Activated T-helper 1 cell treated with anti-CD3 and anti-CD28 coated beads, Interleukin-12 subunit alpha, Interleukin-12 subunit beta, Interleukin-2, Interleukin-4 antibody, amounts not matched to agents 30 ng/mL and 10 ng/mL and 1 ng/mL, durations not matched to agents 14 hours and 24 hours and 36 hours (primary cell): ENCODE results near the gene CCM2. TPM values are rescaled to one million over a fixed set of nuclear protein-coding genes. Genes with fewer than 3 reads are reported as not detected.

Source experiments
- DNase-seq: peaks from one replicate; pipeline ENCODE4 v3.0.0; 2021; ENCODE audit warnings: low spot score
- H3K27ac Mint-ChIP-seq: one replicate; pipeline ENCODE4 v1.8.0; 2021; ENCODE audit warnings: mild to moderate bottlenecking, mixed read lengths
- H3K27me3 Mint-ChIP-seq: one replicate; pipeline ENCODE4 v1.8.0; 2022; ENCODE audit warnings: mild to moderate bottlenecking, moderate library complexity, mixed read lengths; ENCODE audit not compliant: insufficient read depth
- H3K36me3 Mint-ChIP-seq: one replicate; pipeline ENCODE4 v1.8.0; 2021; ENCODE audit warnings: low read depth, mixed read lengths
- H3K4me1 Mint-ChIP-seq: one replicate; pipeline ENCODE4 v1.8.0; 2021; ENCODE audit warnings: low read depth, mixed read lengths
- H3K4me3 Mint-ChIP-seq: one replicate; pipeline ENCODE4 v1.8.0; 2021; ENCODE audit warnings: mild to moderate bottlenecking, moderate library complexity, mixed read lengths
- H3K9me3 Mint-ChIP-seq: one replicate; pipeline ENCODE4 v1.8.0; 2021; ENCODE audit warnings: mixed read lengths
- intact Hi-C: fragments of 100-400 bp; cut with micrococcal nuclease; formaldehyde crosslinking; loops from one replicate; pipeline ENCODE4 v1.15.1; 2024
- total RNA-seq: library from RNA; stranded (reverse); gene quantifications from 2 replicates; pipeline ENCODE4 v1.2.3, GENCODE V29; 2022

CCM2 gene
- total RNA-seq, 1 donor from 2014 or later = 65.5 TPM

GRCh38 chr7:45098983-45099839, 99.2 kb downstream of the CCM2 start:
- Mint-ChIP-seq H3K9me3 (no peaks in the 10 kb centered on the region), H3K36me3 (peaks cover 29% of the 10 kb centered on the region), H3K27ac (no peak overlapping the region), H3K27me3 (peaks cover 5% of the 10 kb centered on the region), H3K4me1 (no peaks in the 10 kb centered on the region), H3K4me3 (no peak overlapping the region)
- no peak for DNase-seq
- intact Hi-C loops = no loop called here

GRCh38 chr7:45099891-45100760, 100.1 kb downstream of the CCM2 start:
- intact Hi-C loops = no loop called here
- peaks cover 31% of the 10 kb centered on the region for H3K36me3 Mint-ChIP-seq

GRCh38 chr7:45100761-45101480, 100.9 kb downstream of the CCM2 start:
- intact Hi-C loops = no loop called here
- peaks cover 32% of the 10 kb centered on the region for H3K36me3 Mint-ChIP-seq
- no peaks in the 10 kb centered on the region for H3K9me3 Mint-ChIP-seq
- no peak overlapping the region for H3K4me3 Mint-ChIP-seq
- no peak for DNase-seq
- H3K27ac Mint-ChIP-seq = no peak overlapping the region
- H3K27me3 Mint-ChIP-seq = no peaks in the 10 kb centered on the region
- H3K4me1 Mint-ChIP-seq = no peaks in the 10 kb centered on the region

More at GRCh38 chr7:45099891-45100760, 100.1 kb downstream of the CCM2 start:
- H3K4me1 Mint-ChIP-seq = no peaks in the 10 kb centered on the region
- H3K27ac Mint-ChIP-seq = no peak overlapping the region
- no peaks in the 10 kb centered on the region for H3K9me3 Mint-ChIP-seq
- H3K4me3 Mint-ChIP-seq = no peak overlapping the region
- H3K27me3 Mint-ChIP-seq = peaks cover 3% of the 10 kb centered on the region
- no peak for DNase-seq

GRCh38 chr7:45101748-45102147, 101.7 kb downstream of the CCM2 start:
- no peaks in the 10 kb centered on the region for H3K4me1 Mint-ChIP-seq
- no peak for DNase-seq
- no peak overlapping the region for H3K27ac Mint-ChIP-seq
- no peaks in the 10 kb centered on the region for H3K27me3 Mint-ChIP-seq
- intact Hi-C loops = no loop called here
- H3K4me3 Mint-ChIP-seq = no peak overlapping the region
- peaks cover 29% of the 10 kb centered on the region for H3K36me3 Mint-ChIP-seq
- H3K9me3 Mint-ChIP-seq = no peaks in the 10 kb centered on the region

GRCh38 chr7:45102785-45103712, 103.0 kb downstream of the CCM2 start:
- H3K4me3 Mint-ChIP-seq = no peak overlapping the region
- peaks cover 40% of the 10 kb centered on the region for H3K36me3 Mint-ChIP-seq
- H3K27ac Mint-ChIP-seq = no peak overlapping the region
- intact Hi-C loops = no loop called here
- peaks cover 9% of the 10 kb centered on the region for H3K4me1 Mint-ChIP-seq
- H3K9me3 Mint-ChIP-seq = no peaks in the 10 kb centered on the region
- H3K27me3 Mint-ChIP-seq = no peaks in the 10 kb centered on the region
- no peak for DNase-seq

- no peak for DNase-seq
- Mint-ChIP-seq H3K4me1 (peaks cover 18% of the 10 kb centered on the region), H3K4me3 (no peak overlapping the region), H3K27me3 (no peaks in the 10 kb centered on the region), H3K9me3 (no peaks in the 10 kb centered on the region), H3K27ac (no peak overlapping the region), H3K36me3 (peaks cover 49% of the 10 kb centered on the region)
- intact Hi-C loops = no loop called here
Observed at GRCh38 chr7:45103958-45104843, 104.2 kb downstream of the CCM2 start.

GRCh38 chr7:45104844-45105587, 105.0 kb downstream of the CCM2 start:
- no peaks in the 10 kb centered on the region for H3K27me3 Mint-ChIP-seq
- no peaks in the 10 kb centered on the region for H3K9me3 Mint-ChIP-seq
- H3K27ac Mint-ChIP-seq = no peak overlapping the region
- intact Hi-C loops = no loop called here
- H3K4me1 Mint-ChIP-seq = peaks cover 22% of the 10 kb centered on the region
- H3K4me3 Mint-ChIP-seq = no peak overlapping the region
- DNase-seq = no peak
- peaks cover 46% of the 10 kb centered on the region for H3K36me3 Mint-ChIP-seq

- Mint-ChIP-seq H3K4me3 (no peak overlapping the region), H3K9me3 (no peaks in the 10 kb centered on the region), H3K36me3 (peaks cover 47% of the 10 kb centered on the region), H3K27ac (no peak overlapping the region), H3K4me1 (peaks cover 26% of the 10 kb centered on the region), H3K27me3 (no peaks in the 10 kb centered on the region)
- no peak for DNase-seq
- intact Hi-C loops = no loop called here
Observed at GRCh38 chr7:45105588-45106188, 105.7 kb downstream of the CCM2 start.

GRCh38 chr7:45106820-45107219, 106.8 kb downstream of the CCM2 start:
- Mint-ChIP-seq H3K36me3 (peaks cover 50% of the 10 kb centered on the region), H3K4me1 (peaks cover 31% of the 10 kb centered on the region), H3K9me3 (no peaks in the 10 kb centered on the region), H3K4me3 (no peak overlapping the region), H3K27ac (no peak overlapping the region), H3K27me3 (no peaks in the 10 kb centered on the region)
- no peak for DNase-seq
- intact Hi-C loops = no loop called here

GRCh38 chr7:45107356-45107755, 107.4 kb downstream of the CCM2 start:
- Mint-ChIP-seq H3K4me1 (peaks cover 33% of the 10 kb centered on the region), H3K9me3 (no peaks in the 10 kb centered on the region), H3K36me3 (peaks cover 48% of the 10 kb centered on the region), H3K4me3 (peak overlapping the region; percentile 62), H3K27me3 (no peaks in the 10 kb centered on the region), H3K27ac (peak overlapping the region; percentile 29)
- intact Hi-C loops = no loop called here
- DNase-seq = no peak
